SU-DHL-6 (cell line): ENCODE data around the gene ARHGEF3.

Source experiments
- H2AFZ ChIP-seq: fragments of 200-600 bp; sonication (generic); 2 replicates; pipeline ENCODE4 v1.6.1; 2014; ENCODE audit warnings: low read depth, mild to moderate bottlenecking, moderate library complexity, mixed read lengths, antibody characterized with exemption, low read length; ENCODE audit not compliant: severe bottlenecking
- H3F3A ChIP-seq: fragments of 200-600 bp; shearing (Covaris generic); 2 replicates; pipeline ENCODE4 v1.6.0; 2016; ENCODE audit warnings: antibody characterized with exemption, mild to moderate bottlenecking; ENCODE audit not compliant: insufficient read depth
- H3K27ac ChIP-seq: fragments of 200-600 bp; sonication (generic); 2 replicates; pipeline ENCODE4 v1.5.1; 2016; ENCODE audit warnings: low read depth, mild to moderate bottlenecking, low read length, moderate library complexity, mixed read lengths
- H3K27me3 ChIP-seq: fragments of 200-600 bp; sonication (generic), shearing (Covaris generic); 2 replicates; pipeline ENCODE4 v1.6.0; 2014; ENCODE audit warnings: mild to moderate bottlenecking, low read length
- H3K36me3 ChIP-seq: fragments of 200-600 bp; sonication (generic); 2 replicates; pipeline ENCODE4 v1.6.1; 2014; ENCODE audit warnings: mild to moderate bottlenecking, low read length, mixed read lengths
- H3K4me2 ChIP-seq: fragments of 300-600, 200-600 bp; shearing (Covaris generic), sonication (generic); 2 replicates; pipeline ENCODE4 v1.6.0; 2014; ENCODE audit warnings: low read length, low read depth, mild to moderate bottlenecking; ENCODE audit not compliant: poor library complexity, severe bottlenecking
- H3K4me3 ChIP-seq: fragments of 200-600 bp; sonication (generic); 2 replicates; pipeline ENCODE4 v1.5.1; 2014; ENCODE audit warnings: antibody characterized with exemption, low read length, mild to moderate bottlenecking, mixed read lengths; ENCODE audit not compliant: insufficient read depth, poor library complexity, severe bottlenecking
- H3K79me2 ChIP-seq: fragments of 200-600 bp; sonication (generic); 2 replicates; pipeline ENCODE4 v1.6.1; 2014; ENCODE audit warnings: mild to moderate bottlenecking, low read length, moderate library complexity; ENCODE audit not compliant: insufficient read depth
- H3K9ac ChIP-seq: fragments of 200-600 bp; sonication (generic); 2 replicates; pipeline ENCODE4 v1.7.0; 2014; ENCODE audit warnings: mild to moderate bottlenecking, low read length
- H3K9me2 ChIP-seq: fragments of 200-600 bp; sonication (generic); replicated peaks from 2 replicates; pipeline ENCODE4 v1.6.1; 2014; ENCODE audit warnings: low read length; ENCODE audit not compliant: insufficient read depth
- H3K9me3 ChIP-seq: fragments of 200-600 bp; sonication (generic); 2 replicates; pipeline ENCODE4 v1.6.1; 2014; ENCODE audit warnings: low read length, mixed read lengths; ENCODE audit not compliant: insufficient read depth
- H4K20me1 ChIP-seq: fragments of 200-600 bp; sonication (generic); 2 replicates; pipeline ENCODE4 v1.6.1; 2014; ENCODE audit warnings: low read depth, mild to moderate bottlenecking, antibody characterized with exemption, low read length, moderate library complexity, mixed read lengths
- EZH2phosphoT487 ChIP-seq: fragments of 200-600 bp; sonication (generic), shearing (Covaris generic); conservative IDR thresholded peaks from 2 replicates; pipeline ENCODE4 v1.6.1; 2018; ENCODE audit warnings: mild to moderate bottlenecking, antibody characterized with exemption, low read length, moderate library complexity, mixed read lengths
- TF ChIP-seq, protein P1 (sequence below): fragments of 200-600 bp; sonication (generic); IDR thresholded peaks from one replicate; pipeline ENCODE4 v1.5.1; 2017; ENCODE audit warnings: antibody characterized with exemption, mild to moderate bottlenecking, low read length, moderate library complexity; ENCODE audit not compliant: insufficient read depth, poor library complexity, severe bottlenecking

Gene ARHGEF3

DNA sequence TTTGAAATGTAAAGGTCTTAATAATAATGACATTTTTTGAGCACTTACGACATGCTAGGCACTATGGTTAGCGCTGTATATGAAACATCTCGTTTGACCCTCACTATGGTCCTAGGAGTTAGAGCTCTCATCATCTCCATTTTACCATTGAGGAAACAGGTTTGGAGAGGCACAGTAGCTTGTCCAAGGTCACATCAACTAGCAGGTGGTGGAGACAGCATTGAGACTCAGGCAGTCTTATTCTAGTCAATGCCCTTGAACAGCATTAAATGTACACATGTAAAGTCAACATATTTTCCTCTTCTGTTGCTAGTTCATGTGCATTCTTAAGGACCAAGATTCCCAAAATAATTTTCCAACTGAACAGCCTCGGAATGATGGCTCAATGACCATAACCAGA, 4.8 kb downstream of the ARHGEF3 start:
- H3K27me3 ChIP-seq: no peaks in the 10 kb centered on the region
- H3K79me2 ChIP-seq: no peaks in the 10 kb centered on the region
- H4K20me1 ChIP-seq: no peaks in the 10 kb centered on the region; the same call in 1 of the 2 replicates
- H3K9ac ChIP-seq: no peak overlapping the region
- no peak for TF ChIP-seq EZH2phosphoT487
- TF ChIP-seq, protein P1, sequence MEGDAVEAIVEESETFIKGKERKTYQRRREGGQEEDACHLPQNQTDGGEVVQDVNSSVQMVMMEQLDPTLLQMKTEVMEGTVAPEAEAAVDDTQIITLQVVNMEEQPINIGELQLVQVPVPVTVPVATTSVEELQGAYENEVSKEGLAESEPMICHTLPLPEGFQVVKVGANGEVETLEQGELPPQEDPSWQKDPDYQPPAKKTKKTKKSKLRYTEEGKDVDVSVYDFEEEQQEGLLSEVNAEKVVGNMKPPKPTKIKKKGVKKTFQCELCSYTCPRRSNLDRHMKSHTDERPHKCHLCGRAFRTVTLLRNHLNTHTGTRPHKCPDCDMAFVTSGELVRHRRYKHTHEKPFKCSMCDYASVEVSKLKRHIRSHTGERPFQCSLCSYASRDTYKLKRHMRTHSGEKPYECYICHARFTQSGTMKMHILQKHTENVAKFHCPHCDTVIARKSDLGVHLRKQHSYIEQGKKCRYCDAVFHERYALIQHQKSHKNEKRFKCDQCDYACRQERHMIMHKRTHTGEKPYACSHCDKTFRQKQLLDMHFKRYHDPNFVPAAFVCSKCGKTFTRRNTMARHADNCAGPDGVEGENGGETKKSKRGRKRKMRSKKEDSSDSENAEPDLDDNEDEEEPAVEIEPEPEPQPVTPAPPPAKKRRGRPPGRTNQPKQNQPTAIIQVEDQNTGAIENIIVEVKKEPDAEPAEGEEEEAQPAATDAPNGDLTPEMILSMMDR: no peak
- no peak overlapping the region for H3K27ac ChIP-seq
- no peak overlapping the region for H3K4me2 ChIP-seq
- H3F3A ChIP-seq: no peaks in the 10 kb centered on the region
- no peaks in the 10 kb centered on the region for H3K9me2 ChIP-seq
- no peaks in the 10 kb centered on the region for H3K36me3 ChIP-seq
- no peak overlapping the region for H3K4me3 ChIP-seq
- no peak overlapping the region for H2AFZ ChIP-seq
- H3K9me3 ChIP-seq: no peaks in the 10 kb centered on the region

DNA sequence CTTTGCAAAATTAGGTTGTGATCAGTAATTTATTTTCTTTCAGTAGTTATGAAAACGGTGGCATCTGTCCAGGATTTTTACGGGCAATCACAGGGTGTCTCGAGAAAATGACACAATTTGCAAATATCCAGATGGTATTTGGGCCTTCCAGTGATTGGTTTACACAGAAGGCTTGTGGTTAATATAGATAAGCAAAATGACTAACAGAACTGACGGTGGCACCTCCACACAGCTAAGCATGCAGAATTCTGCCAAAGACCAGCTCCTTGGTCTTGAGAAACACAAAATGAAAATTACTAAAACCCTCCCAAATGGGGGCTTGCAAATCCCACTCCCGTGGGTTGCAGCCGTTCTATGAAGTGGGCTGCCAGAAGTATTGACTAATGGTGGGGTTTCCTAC, 5.5 kb downstream of the ARHGEF3 start:
- TF ChIP-seq, protein P1: no peak
- TF ChIP-seq EZH2phosphoT487: no peak
- no peak overlapping the region for H3K4me3 ChIP-seq
- H3F3A ChIP-seq: no peaks in the 10 kb centered on the region
- no peaks in the 10 kb centered on the region for H3K9me3 ChIP-seq
- no peak overlapping the region for H2AFZ ChIP-seq
- no peaks in the 10 kb centered on the region; the same call in 1 of the 2 replicates for H4K20me1 ChIP-seq
- H3K27me3 ChIP-seq: no peaks in the 10 kb centered on the region
- H3K36me3 ChIP-seq: no peaks in the 10 kb centered on the region
- H3K4me2 ChIP-seq: no peak overlapping the region
- no peak overlapping the region for H3K27ac ChIP-seq
- no peaks in the 10 kb centered on the region for H3K9me2 ChIP-seq
- no peaks in the 10 kb centered on the region for H3K79me2 ChIP-seq
- H3K9ac ChIP-seq: no peak overlapping the region

DNA sequence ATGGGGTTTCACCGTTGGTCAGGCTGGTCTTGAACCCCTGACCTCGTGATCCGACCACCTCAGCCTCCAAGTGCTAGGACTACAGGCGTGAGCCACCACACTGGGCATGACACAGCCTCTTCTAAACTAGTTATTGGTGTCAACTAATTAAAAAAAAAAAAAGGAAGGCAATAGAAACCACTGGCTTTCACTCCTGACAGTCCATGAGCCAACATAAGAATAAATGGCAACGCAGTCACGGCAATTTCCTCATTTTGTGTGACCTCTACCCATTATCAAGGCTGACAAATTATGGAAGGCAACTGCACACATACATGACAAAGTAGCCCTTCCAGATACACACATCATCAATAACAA, 5.9 kb downstream of the ARHGEF3 start:
- no peaks in the 10 kb centered on the region for H3K36me3 ChIP-seq
- TF ChIP-seq, protein P1: no peak
- no peak for TF ChIP-seq EZH2phosphoT487
- H3K27me3 ChIP-seq: no peaks in the 10 kb centered on the region
- no peaks in the 10 kb centered on the region for H3F3A ChIP-seq
- H3K4me3 ChIP-seq: no peak overlapping the region
- no peaks in the 10 kb centered on the region for H3K79me2 ChIP-seq
- H4K20me1 ChIP-seq: no peaks in the 10 kb centered on the region; the same call in 1 of the 2 replicates
- no peak overlapping the region for H3K27ac ChIP-seq
- H3K9ac ChIP-seq: no peak overlapping the region
- H2AFZ ChIP-seq: no peak overlapping the region
- H3K9me3 ChIP-seq: no peaks in the 10 kb centered on the region
- H3K4me2 ChIP-seq: no peak overlapping the region
- H3K9me2 ChIP-seq: no peaks in the 10 kb centered on the region
